Measurements from ENCODE around the gene ZNF592. TPM values are rescaled to one million over a fixed set of nuclear protein-coding genes. Genes with fewer than 3 reads are reported as not detected.

ZNF592 gene
- total RNA-seq, 1 experiment from 2014 or later = 34.6 TPM

- DNase-seq = no peak
- Histone ChIP-seq H3K14ac (ENCODE audit: insufficient read depth, low read length) (no peak overlapping the region), H2AFZ (ENCODE audit: low read length) (no peak overlapping the region), H3K9ac (ENCODE audit: extremely low read depth, insufficient read length, low read length) (no peak overlapping the region), H4K5ac (ENCODE audit: insufficient read length, low read depth, low read length) (no peak overlapping the region), H2BK15ac (ENCODE audit: low read depth, low read length) (no peak overlapping the region), H3K9me3 (ENCODE audit: control insufficient read depth, low read depth, low read length) (no peaks in the 10 kb centered on the region), H4K20me1 (ENCODE audit: control insufficient read depth, insufficient read depth, insufficient read length) (no peaks in the 10 kb centered on the region), H3K4me2 (ENCODE audit: insufficient read depth, insufficient read length, low read length) (peak overlapping the region; percentile 9), H3K27me3 (ENCODE audit: insufficient read depth, low read length) (no peaks in the 10 kb centered on the region), H3K23ac (ENCODE audit: insufficient read length, low read depth, low read length) (no peak overlapping the region), H3K23me2 (ENCODE audit: insufficient read length, low read depth, low read length, poor library complexity, severe bottlenecking) (peaks cover 4% of the 10 kb centered on the region), H2BK5ac (ENCODE audit: insufficient read length, low read length) (no peak overlapping the region), H2BK12ac (ENCODE audit: insufficient read length, low read depth, low read length) (no peak overlapping the region), H3K56ac (ENCODE audit: insufficient read length, low read depth, low read length) (no peak overlapping the region), H3K4ac (ENCODE audit: low read depth, low read length) (no peak overlapping the region), H2BK20ac (ENCODE audit: low read depth, low read length, poor library complexity, severe bottlenecking) (no peak overlapping the region), H3K4me1 (ENCODE audit: insufficient read depth, low read length) (no peaks in the 10 kb centered on the region; the same call in 1 of the 2 replicates), H3K18ac (ENCODE audit: insufficient read length, low read depth, low read length) (no peak overlapping the region), H4K8ac (replicated peaks; ENCODE audit: insufficient read length, low read depth, low read length) (no peak overlapping the region), H3K27ac (ENCODE audit: insufficient read length, low read depth, low read length) (no peak overlapping the region), H4K91ac (ENCODE audit: insufficient read length, low read depth, low read length) (no peak overlapping the region), H2BK120ac (ENCODE audit: low read depth, low read length, poor library complexity, severe bottlenecking) (no peak overlapping the region), H2AK5ac (ENCODE audit: insufficient read length, low read length) (no peak overlapping the region), H3K79me1 (ENCODE audit: insufficient read depth, low read depth, low read length, poor library complexity, severe bottlenecking) (no peaks in the 10 kb centered on the region), H3K79me2 (ENCODE audit: insufficient read depth, low read length) (no peaks in the 10 kb centered on the region), H3T11ph (ENCODE audit: low read length) (no peak overlapping the region)
- Mint-ChIP-seq H3K4me1 (peaks cover 12 to 16% of the 10 kb centered on the region in 2 experiments), H3K27ac (peak overlapping the region in 1 of 3 experiments; percentile 20; a peak in 1 of 7 replicates), H3K36me3 (ENCODE audit: insufficient read depth in 1 of 3, low read depth in 3 of 3) (peaks cover 0 to 2% (median 0%) of the 10 kb centered on the region in 3 experiments; a peak in 2 of 7 replicates), H3K4me3 (no peak overlapping the region), H3K9me3 (no peaks in the 10 kb centered on the region), H3K27me3 (ENCODE audit: low read depth) (no peaks in the 10 kb centered on the region)
- WGBS (ENCODE audit: extremely low coverage, insufficient read length, low lambda C conversion rate) = no CpG with 5 or more reads among the region's 2 CpGs
- no peak for TF ChIP-seq CTCF (conservative IDR thresholded peaks at IDR 0.05)
Measured at GRCh38 chr15:84721371-84721770, 27.0 kb upstream of the ZNF592 start.

Data from H9 (cell line).